IMR-90 (cell line): Measurements from ENCODE around the gene CARM1. TPM values are rescaled to one million over a fixed set of nuclear protein-coding genes. Genes with fewer than 3 reads are reported as not detected.

Experiments used
- ATAC-seq: fragments of 200-7000 bp; cut with Tn5 transposase; 2 replicates; pipeline ENCODE4 v1.9.1; 2020; ENCODE audit warnings: low read depth, mild to moderate bottlenecking, moderate library complexity
- BruUV-seq: library from RNA; stranded (reverse); fragments of 400-500 nt; replicated peaks from 2 replicates; lab custom pipeline; 2021; lab: Mats Ljungman, UMichigan
- CTCF ChIA-PET: fragments of 300-600 bp; formaldehyde crosslinking; extraction: SDS; loops from one replicate; lab custom pipeline; 2021; ENCODE audit warnings: antibody characterized with exemption; lab: Yijun Ruan, JAX
- POLR2A ChIA-PET: fragments of 300-600 bp; sonication (Branson Sonifier 250); formaldehyde crosslinking; loops from one replicate; lab custom pipeline; 2022; ENCODE audit warnings: antibody characterized with exemption; ENCODE audit not compliant: unreplicated experiment; lab: Charles Lee
- DNase-seq: peaks from one replicate; pipeline ENCODE4 v3.0.0; 2013
- H2AFZ ChIP-seq: replicated peaks from 2 replicates; pipeline ENCODE3; 2013; ENCODE audit warnings: low read length, mild to moderate bottlenecking; ENCODE audit not compliant: poor library complexity
- H2AK5ac ChIP-seq: 2 replicates; pipeline ENCODE4 v1.6.1; 2013; ENCODE audit warnings: low read depth, low read length, inconsistent platforms
- H2AK9ac ChIP-seq: replicated peaks from 2 replicates; pipeline ENCODE3; 2013; ENCODE audit warnings: mild to moderate bottlenecking, low read depth, low read length, moderate library complexity; ENCODE audit not compliant: poor library complexity
- H2BK120ac ChIP-seq: 2 replicates; pipeline ENCODE4 v1.6.1; 2013; ENCODE audit warnings: low read depth, low read length, inconsistent platforms
- H2BK15ac ChIP-seq: 3 replicates; pipeline ENCODE4 v1.6.1; 2013; ENCODE audit warnings: low read depth, low read length, inconsistent platforms
- H2BK20ac ChIP-seq: 2 replicates; pipeline ENCODE4 v1.6.1; 2013; ENCODE audit warnings: low read depth, mild to moderate bottlenecking, inconsistent platforms, low read length, moderate library complexity
- H2BK5ac ChIP-seq: 2 replicates; pipeline ENCODE4 v1.6.1; 2013; ENCODE audit warnings: mild to moderate bottlenecking, low read depth, low read length, inconsistent platforms; ENCODE audit not compliant: poor library complexity, severe bottlenecking
- H3K14ac ChIP-seq: replicated peaks from 2 replicates; pipeline ENCODE4 v1.6.1; 2013; ENCODE audit warnings: low read depth, low read length, inconsistent platforms
- H3K18ac ChIP-seq: 2 replicates; pipeline ENCODE4 v1.6.1; 2013; ENCODE audit warnings: low read depth, low read length, control low read depth
- H3K23ac ChIP-seq: 2 replicates; pipeline ENCODE4 v1.6.1; 2013; ENCODE audit warnings: low read depth, low read length, inconsistent platforms
- H3K27ac ChIP-seq: 2 replicates; pipeline ENCODE4 v1.5.1; 2013; ENCODE audit warnings: mild to moderate bottlenecking, control low read depth, low read length; ENCODE audit not compliant: insufficient read depth
- H3K27me3 ChIP-seq: 2 replicates; pipeline ENCODE4 v1.6.1; 2013; ENCODE audit warnings: low read length; ENCODE audit not compliant: control insufficient read depth, insufficient read depth
- H3K36me3 ChIP-seq: 2 replicates; pipeline ENCODE4 v1.6.1; 2013; ENCODE audit warnings: low read length, mixed read lengths; ENCODE audit not compliant: control insufficient read depth, insufficient read depth
- H3K4ac ChIP-seq: 2 replicates; pipeline ENCODE4 v1.6.1; 2013; ENCODE audit warnings: low read depth, low read length, inconsistent platforms
- H3K4me1 ChIP-seq: 2 replicates; pipeline ENCODE4 v1.6.1; 2013; ENCODE audit warnings: low read length, mixed read lengths; ENCODE audit not compliant: control insufficient read depth, insufficient read depth
- H3K4me2 ChIP-seq: 2 replicates; pipeline ENCODE4 v1.6.1; 2013; ENCODE audit warnings: low read depth, mild to moderate bottlenecking, control low read depth, low read length, moderate library complexity
- H3K4me3 ChIP-seq: 2 replicates; pipeline ENCODE4 v1.5.1; 2013; ENCODE audit warnings: low read depth, mild to moderate bottlenecking, control low read depth, low read length, moderate library complexity; ENCODE audit not compliant: insufficient read depth
- H3K56ac ChIP-seq: 2 replicates; pipeline ENCODE4 v1.6.1; 2013; ENCODE audit warnings: low read length, inconsistent platforms; ENCODE audit not compliant: insufficient read depth; ENCODE audit errors: extremely low read depth
- H3K79me1 ChIP-seq, 2 experiments: 2 replicates each; pipeline ENCODE4 v1.6.1; 2013; ENCODE audit warnings: low read length in 2 of 2, inconsistent platforms in 1 of 2, low read depth in 1 of 2
- H3K9ac ChIP-seq: 2 replicates; pipeline ENCODE4 v1.6.1; 2013; ENCODE audit warnings: low read depth, low read length, control low read depth
- H3K9me1 ChIP-seq: 2 replicates; pipeline ENCODE4 v1.6.1; 2013; ENCODE audit warnings: low read length, inconsistent platforms; ENCODE audit not compliant: insufficient read depth
- H3K9me3 ChIP-seq: 2 replicates; pipeline ENCODE4 v1.6.1; 2013; ENCODE audit warnings: low read length; ENCODE audit not compliant: control insufficient read depth, insufficient read depth
- H4K20me1 ChIP-seq: 2 replicates; pipeline ENCODE4 v1.6.1; 2013; ENCODE audit warnings: low read length, inconsistent platforms; ENCODE audit not compliant: insufficient read depth
- H4K5ac ChIP-seq: 2 replicates; pipeline ENCODE4 v1.6.1; 2013; ENCODE audit warnings: mild to moderate bottlenecking, low read depth, low read length, control low read depth
- H4K8ac ChIP-seq, 2 experiments: 2 replicates each; pipeline ENCODE4 v1.6.1; 2013; ENCODE audit warnings: low read depth in 2 of 2, low read length in 2 of 2, control low read depth in 1 of 2, inconsistent platforms in 1 of 2
- H4K91ac ChIP-seq: 2 replicates; pipeline ENCODE4 v1.6.1; 2013; ENCODE audit warnings: low read depth, low read length, inconsistent platforms; ENCODE audit not compliant: insufficient read depth
- BHLHE40 ChIP-seq: fragments of 150-350 bp; IDR thresholded peaks from 2 replicates; pipeline ENCODE4 v1.6.1; 2016; ENCODE audit warnings: mild to moderate bottlenecking, low read depth, low read length
- CHD1 ChIP-seq: IDR thresholded peaks from 2 replicates; pipeline ENCODE4 v1.6.1; 2012; ENCODE audit warnings: low read depth, low read length, improper control_type of control experiment
- ELK1 ChIP-seq: fragments of 150-350 bp; IDR thresholded peaks from 2 replicates; pipeline ENCODE4 v1.6.1; 2016; ENCODE audit warnings: low read depth, mild to moderate bottlenecking, low read length, moderate library complexity, borderline replicate concordance
- MAFK ChIP-seq: IDR thresholded peaks from 2 replicates; pipeline ENCODE4 v1.6.1; 2012; ENCODE audit warnings: low read depth, low read length, improper control_type of control experiment
- MAZ ChIP-seq: IDR thresholded peaks from 2 replicates; pipeline ENCODE4 v1.6.1; 2012; ENCODE audit warnings: low read depth, mild to moderate bottlenecking, low read length, improper control_type of control experiment, moderate library complexity, borderline replicate concordance
- MXI1 ChIP-seq: IDR thresholded peaks from 2 replicates; pipeline ENCODE4 v1.6.1; 2012; ENCODE audit warnings: low read depth, mild to moderate bottlenecking, low read length, moderate library complexity, borderline replicate concordance
- NFE2L2 ChIP-seq: fragments of 150-350 bp; IDR thresholded peaks from 2 replicates; pipeline ENCODE4 v1.6.1; 2016; ENCODE audit warnings: low read depth, mild to moderate bottlenecking, low read length
- POLR2A ChIP-seq: IDR thresholded peaks from 2 replicates; pipeline ENCODE4 v1.6.1; 2012; ENCODE audit warnings: mild to moderate bottlenecking, low read depth, low read length
- RFX5 ChIP-seq: IDR thresholded peaks from 2 replicates; pipeline ENCODE4 v1.8.0; 2012; ENCODE audit warnings: low read depth, mild to moderate bottlenecking, low read length, moderate library complexity
- SMC3 ChIP-seq: fragments of 150-350 bp; IDR thresholded peaks from 2 replicates; pipeline ENCODE4 v1.6.1; 2016; ENCODE audit warnings: low read depth, mild to moderate bottlenecking, antibody characterized with exemption, low read length, moderate library complexity
- USF2 ChIP-seq: fragments of 150-350 bp; IDR thresholded peaks from 2 replicates; pipeline ENCODE4 v1.6.1; 2017; ENCODE audit warnings: mild to moderate bottlenecking, antibody characterized with exemption, low read length, low read depth
- WGBS, 2 experiments: methylation state at CpG; one replicate each; pipeline versions ENCODE4 v1.1.5 to v1.1.7; 2013; ENCODE audit warnings: missing lambda C conversion rate in 2 of 2; ENCODE audit not compliant: insufficient read length in 1 of 2; ENCODE audit errors: extremely low coverage in 2 of 2; 5-methylcytosine and 5-hydroxymethylcytosine counted together
- dilution Hi-C: fragments of 300-500 bp; cut with HindIII; formaldehyde crosslinking; loops from one replicate; pipeline ENCODE4 v1.14.3; 2018; ENCODE audit warnings: low sequenced_read_pairs; ENCODE audit not compliant: unreplicated experiment
- in situ Hi-C: fragments of 300-500 bp; cut with MboI; formaldehyde crosslinking; loops from 3 replicates; pipeline ENCODE4 v1.14.3; 2019; ENCODE audit warnings: low sequenced_read_pairs, inconsistent platforms, mixed read lengths
- intact Hi-C: fragments of 100-400 bp; cut with micrococcal nuclease; formaldehyde crosslinking; loops from 2 replicates; pipeline ENCODE4 v1.10.0; 2022
- polyA plus RNA-seq, 3 experiments: library from polyadenylated mRNA; depleted of rRNA; stranded (reverse); fragments of >200 nt; gene quantifications; 2 replicates each; pipeline ENCODE4 v1.2.3, GENCODE V29; 2012; ENCODE audit warnings: low replicate concordance in 1 of 3
- total RNA-seq: library from RNA; depleted of rRNA; stranded (reverse); fragments of >200 nt; gene quantifications from 2 replicates; pipeline ENCODE4 v1.2.3, GENCODE V29; 2012

Gene CARM1
- total and polyA plus RNA-seq, 2 of the 4 experiments (the other 2 are of a cell fraction): 20.3 to 67.1 TPM

- H4K5ac ChIP-seq: no peak overlapping the region
- H3K14ac ChIP-seq: no peak overlapping the region
- H3K4me3 ChIP-seq: no peak overlapping the region
- H4K8ac ChIP-seq: no peak overlapping the region
- no TSS peak for BruUV-seq
- no peak overlapping the region for H2BK120ac ChIP-seq
- peaks cover 20 to 81% of the 10 kb centered on the region in 2 experiments for H3K79me1 ChIP-seq
- POLR2A ChIA-PET: no interaction called here
- no peak overlapping the region for H2BK20ac ChIP-seq
- no peak overlapping the region for H3K23ac ChIP-seq
- no peak overlapping the region for H2AFZ ChIP-seq
- H3K27ac ChIP-seq: no peak overlapping the region
- DNase-seq: no peak
- CTCF ChIA-PET: no interaction called here
- no peaks in the 10 kb centered on the region for H3K9me3 ChIP-seq
- TF ChIP-seq USF2: no peak
- TF ChIP-seq BHLHE40: no peak
- TF ChIP-seq NFE2L2: no peak
- no peak for TF ChIP-seq SMC3
- TF ChIP-seq POLR2A: no peak
- TF ChIP-seq MAZ: no peak
- no peak for TF ChIP-seq RFX5
- TF ChIP-seq CHD1: no peak
- TF ChIP-seq MAFK: no peak
- TF ChIP-seq ELK1: no peak
- no peak for TF ChIP-seq MXI1
- H4K20me1 ChIP-seq: peaks cover 61% of the 10 kb centered on the region
- peaks cover 16% of the 10 kb centered on the region for H3K4me1 ChIP-seq
- 0 out of 2 replicates have a peak, but pooled peaks cover 2% of the 10 kb centered on the region for H3K36me3 ChIP-seq
- H2AK5ac ChIP-seq: no peak overlapping the region
- no peak overlapping the region for H2AK9ac ChIP-seq
- no peak overlapping the region for H3K18ac ChIP-seq
- dilution Hi-C loops (no loop called here), in situ Hi-C loops (no loop called here), intact Hi-C loops (no loop called here)
- no peak overlapping the region for H3K9ac ChIP-seq
- H3K56ac ChIP-seq: no peak overlapping the region
- ATAC-seq: no peak
- H3K4me2 ChIP-seq: no peak overlapping the region
- WGBS, 2 experiments: 47% methylated on average over 9 of the region's 13 CpGs; no CpG with 5 or more reads in 1 of the 2 experiments
- H2BK5ac ChIP-seq: no peak overlapping the region
- no peak overlapping the region for H3K4ac ChIP-seq
- peaks cover 29% of the 10 kb centered on the region for H3K9me1 ChIP-seq
- no peak overlapping the region for H2BK15ac ChIP-seq
- no peak overlapping the region for H4K91ac ChIP-seq
- H3K27me3 ChIP-seq: no peaks in the 10 kb centered on the region
Measured at GRCh38 chr19:10888421-10888866, 17.1 kb downstream of the CARM1 start.
